Vagina (tissue), 2 donors: ENCODE data around the gene PLAAT3. TPM values are rescaled to one million over a fixed set of nuclear protein-coding genes. Genes with fewer than 3 reads are reported as not detected.
A peak's percentile ranks its signal among the peaks of the same experiment; 100 is the strongest.
"Not testable (repeated sequence)": the region's sequence is repeated elsewhere in the genome, so short reads cannot be mapped to it uniquely, and the experiment has no call there.

Experiments used
- DNase-seq, 2 donors: peaks; one replicate each; pipeline ENCODE4 v3.0.0-alpha.2; 2017; ENCODE audit errors: extremely low spot score in 2 of 2
- H3K27ac ChIP-seq: fragments of 200-600 bp; sonication (generic); one replicate; pipeline ENCODE4 v1.5.1; 2019
- H3K27me3 ChIP-seq: fragments of 200-600 bp; sonication (generic); one replicate; pipeline ENCODE4 v1.5.1; 2019
- H3K36me3 ChIP-seq, 2 donors: fragments of 200-600 bp; sonication (generic); one replicate each; pipeline ENCODE4 v1.5.1; 2017 to 2019
- H3K4me1 ChIP-seq: fragments of 200-600 bp; sonication (generic); one replicate; pipeline ENCODE4 v1.5.1; 2019
- H3K4me3 ChIP-seq, 2 donors: fragments of 200-600 bp; sonication (generic); 1 replicate in 1 of 2; 2 replicates in 1 of 2; pipeline ENCODE4 v1.5.1; 2016 to 2019
- H3K9me3 ChIP-seq: fragments of 200-600 bp; sonication (generic); one replicate; pipeline ENCODE4 v1.5.1; 2019
- CTCF ChIP-seq, 3 experiments: fragments of 450-650 bp in 2 of 3; fragments of 200-600 bp in 1 of 3; sonication (generic) in 1 of 3; IDR thresholded peaks; one replicate each; pipeline ENCODE4 v1.5.1; 2017 to 2019; ENCODE audit warnings: antibody characterized with exemption in 3 of 3, mild to moderate bottlenecking in 2 of 3, moderate library complexity in 2 of 3
- POLR2A ChIP-seq, 2 donors: fragments of 450-650 bp; IDR thresholded peaks; one replicate each; pipeline ENCODE4 v1.6.1; 2017; ENCODE audit warnings: antibody characterized with exemption in 2 of 2, mild to moderate bottlenecking in 2 of 2, moderate library complexity in 2 of 2
- POLR2AphosphoS5 ChIP-seq, 2 donors: sonication (generic); formaldehyde crosslinking; IDR thresholded peaks; one replicate each; pipeline ENCODE4 v1.9.0; 2017; ENCODE audit warnings: antibody characterized with exemption in 2 of 2, mild to moderate bottlenecking in 2 of 2, low read depth in 1 of 2; ENCODE audit not compliant: insufficient read depth in 1 of 2
- intact Hi-C: fragments of 100-400 bp; cut with DNase I; formaldehyde crosslinking; loops from one replicate; pipeline ENCODE4 v1.15.1; 2023
- total RNA-seq: library from RNA; depleted of rRNA; stranded (reverse); fragments of >200 nt; gene quantifications from one replicate; pipeline ENCODE4 v1.2.3, GENCODE V29; 2016

PLAAT3 gene
- total RNA-seq, 1 donor from 2014 or later: 17.2 TPM

GRCh38 chr11:63543711-63544110 lies 70.5 kb downstream of the PLAAT3 start:
- Histone ChIP-seq H3K36me3 (no peaks in the 10 kb centered on the region), H3K4me1 (peaks cover 2% of the 10 kb centered on the region), H3K9me3 (no peaks in the 10 kb centered on the region), H3K27me3 (no peaks in the 10 kb centered on the region), H3K27ac (no peak overlapping the region), H3K4me3 (no peak overlapping the region)
- intact Hi-C loops: no loop called here
- TF ChIP-seq POLR2A (IDR thresholded peaks at IDR 0.05) (no peak), POLR2AphosphoS5 (IDR thresholded peaks at IDR 0.05; ENCODE audit: insufficient read depth in 1 of 2, low read depth in 1 of 2) (no peak), CTCF (IDR thresholded peaks at IDR 0.05) (no peak)
- no peak for DNase-seq

- H3K4me1 ChIP-seq: peaks cover 14% of the 10 kb centered on the region
- H3K36me3 ChIP-seq, H3K27me3 ChIP-seq, H3K27ac ChIP-seq, DNase-seq, intact Hi-C loops, H3K9me3 ChIP-seq, H3K4me3 ChIP-seq: not testable (repeated sequence)
Measured at GRCh38 chr11:63542506-63542905, 71.7 kb downstream of the PLAAT3 start.

- DNase-seq: no peak
- Histone ChIP-seq H3K36me3 (no peaks in the 10 kb centered on the region), H3K27ac (peak overlapping the region; percentile 84), H3K27me3 (no peaks in the 10 kb centered on the region), H3K4me3 (peak overlapping the region; percentile 45 to 63), H3K4me1 (peaks cover 31% of the 10 kb centered on the region), H3K9me3 (no peaks in the 10 kb centered on the region)
- no peak for TF ChIP-seq CTCF (IDR thresholded peaks at IDR 0.05)
- TF ChIP-seq POLR2AphosphoS5 (IDR thresholded peaks at IDR 0.05; ENCODE audit: insufficient read depth in 1 of 2, low read depth in 1 of 2): peak in 1 of 2 donors; percentile 40
- intact Hi-C loops: no loop called here
Measured at GRCh38 chr11:63537293-63538101, 76.7 kb downstream of the PLAAT3 start.

- DNase-seq: no peak
- peak in 1 of 2 donors; percentile 28 for TF ChIP-seq POLR2AphosphoS5 (IDR thresholded peaks at IDR 0.05; ENCODE audit: insufficient read depth in 1 of 2, low read depth in 1 of 2)
- TF ChIP-seq CTCF (IDR thresholded peaks at IDR 0.05): no peak
- intact Hi-C loops: no loop called here
- H3K9me3 ChIP-seq: no peaks in the 10 kb centered on the region
- peaks cover 32% of the 10 kb centered on the region for H3K4me1 ChIP-seq
- peak within 1 kb of the TSS; percentile 84 for H3K27ac ChIP-seq
- H3K27me3 ChIP-seq: no peaks in the 10 kb centered on the region
- peak within 1 kb of the TSS; percentile 45 to 63 for H3K4me3 ChIP-seq
- H3K36me3 ChIP-seq: no peaks in the 10 kb centered on the region
Measured at GRCh38 chr11:63536669-63537292, 77.5 kb downstream of the PLAAT3 start, which contains the start of gene PLAAT4. PLAAT4 (plus strand) TSS chr11:63536808; CDS start chr11:63536869, 61 bp downstream.

GRCh38 chr11:63535734-63536133 lies 78.5 kb downstream of the PLAAT3 start:
- H3K4me1 ChIP-seq: peaks cover 39% of the 10 kb centered on the region
- intact Hi-C loops: no loop called here
- no peak for DNase-seq

More at GRCh38 chr11:63535734-63536133, 78.5 kb downstream of the PLAAT3 start:
- Histone ChIP-seq H3K9me3 (no peaks in the 10 kb centered on the region), H3K36me3 (no peaks in the 10 kb centered on the region), H3K4me3 (no peak overlapping the region), H3K27ac (peak overlapping the region; percentile 84), H3K27me3 (no peaks in the 10 kb centered on the region)
- TF ChIP-seq CTCF (IDR thresholded peaks at IDR 0.05): no peak
- TF ChIP-seq POLR2A (IDR thresholded peaks at IDR 0.05): no peak
- TF ChIP-seq POLR2AphosphoS5 (IDR thresholded peaks at IDR 0.05; ENCODE audit: insufficient read depth in 1 of 2, low read depth in 1 of 2): no peak
